NCI-H774 (cell line): ENCODE measurements around the gene FOS.

Experiments used
- DNase-seq: peaks from one replicate; lab custom pipeline; 2025; lab: John Stamatoyannopoulos, UW

FOS gene

GRCh38 chr14:75318353-75318752 is 39.7 kb downstream of the FOS start:
- no peak for DNase-seq

GRCh38 chr14:75319021-75319420 is 40.4 kb downstream of the FOS start:
- no peak for DNase-seq

- no peak for DNase-seq
Measured at GRCh38 chr14:75320196-75320595, 41.6 kb downstream of the FOS start.

- no peak for DNase-seq
Measured at GRCh38 chr14:75322746-75323145, 44.1 kb downstream of the FOS start.

- DNase-seq: no peak
Measured at GRCh38 chr14:75323571-75323970, 44.9 kb downstream of the FOS start.

GRCh38 chr14:75328558-75329155 is 50.0 kb downstream of the FOS start:
- no peak for DNase-seq

- no peak for DNase-seq
Measured at GRCh38 chr14:75329369-75329768, 50.7 kb downstream of the FOS start.

GRCh38 chr14:75331471-75331870 is 52.8 kb downstream of the FOS start:
- no peak for DNase-seq
